Hepatocyte (in vitro differentiated cells): ENCODE data around the gene KRT85.

Experiments used
- EZH2 ChIP-seq: fragments of 200-600 bp; sonication (generic); IDR thresholded peaks from 2 replicates; pipeline ENCODE4 v1.6.1; 2016; ENCODE audit warnings: antibody characterized with exemption, mild to moderate bottlenecking, borderline replicate concordance
- EZH2phosphoT487 ChIP-seq: fragments of 200-600 bp; sonication (generic); IDR thresholded peaks from one replicate; pipeline ENCODE4 v1.6.1; 2018; ENCODE audit warnings: antibody characterized with exemption, mild to moderate bottlenecking, low read depth, moderate library complexity; ENCODE audit not compliant: unreplicated experiment, severe bottlenecking
- TF ChIP-seq, protein P1 (sequence below): fragments of 200-600 bp; sonication (generic); IDR thresholded peaks from 2 replicates; pipeline ENCODE4 v1.5.1; 2016; ENCODE audit warnings: antibody characterized with exemption, mild to moderate bottlenecking; ENCODE audit not compliant: poor library complexity

DNA sequence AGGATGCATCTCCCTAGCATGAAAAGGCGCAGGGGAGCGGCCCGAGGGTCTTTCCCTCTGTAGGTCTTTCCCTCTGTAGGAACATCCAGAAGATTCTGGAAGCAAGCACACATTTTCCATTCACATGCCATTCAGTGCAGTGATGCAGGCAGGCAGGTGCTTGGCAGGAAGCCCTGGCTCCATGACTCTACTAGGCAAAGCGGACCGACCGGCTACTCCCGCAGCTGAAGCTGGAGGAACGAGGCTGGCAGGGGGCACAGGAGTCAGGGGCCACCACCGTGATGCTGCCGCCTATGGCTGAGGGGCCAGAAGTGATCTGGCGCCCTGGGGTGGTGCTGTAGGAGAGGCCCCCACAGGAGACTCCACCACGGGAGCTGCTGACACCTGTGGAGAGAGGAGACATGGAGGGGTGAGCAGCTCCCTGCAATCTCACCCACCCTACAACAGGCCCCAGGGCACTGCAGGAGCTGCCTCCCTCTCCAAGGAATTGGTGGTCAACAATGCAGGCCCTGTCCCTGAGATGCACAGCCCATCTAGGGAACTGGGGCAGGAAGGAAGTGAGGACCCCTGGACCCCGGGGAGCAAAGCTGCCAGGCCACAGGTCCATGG, 6.5 kb downstream of the KRT85 start:
- TF ChIP-seq, protein P1, sequence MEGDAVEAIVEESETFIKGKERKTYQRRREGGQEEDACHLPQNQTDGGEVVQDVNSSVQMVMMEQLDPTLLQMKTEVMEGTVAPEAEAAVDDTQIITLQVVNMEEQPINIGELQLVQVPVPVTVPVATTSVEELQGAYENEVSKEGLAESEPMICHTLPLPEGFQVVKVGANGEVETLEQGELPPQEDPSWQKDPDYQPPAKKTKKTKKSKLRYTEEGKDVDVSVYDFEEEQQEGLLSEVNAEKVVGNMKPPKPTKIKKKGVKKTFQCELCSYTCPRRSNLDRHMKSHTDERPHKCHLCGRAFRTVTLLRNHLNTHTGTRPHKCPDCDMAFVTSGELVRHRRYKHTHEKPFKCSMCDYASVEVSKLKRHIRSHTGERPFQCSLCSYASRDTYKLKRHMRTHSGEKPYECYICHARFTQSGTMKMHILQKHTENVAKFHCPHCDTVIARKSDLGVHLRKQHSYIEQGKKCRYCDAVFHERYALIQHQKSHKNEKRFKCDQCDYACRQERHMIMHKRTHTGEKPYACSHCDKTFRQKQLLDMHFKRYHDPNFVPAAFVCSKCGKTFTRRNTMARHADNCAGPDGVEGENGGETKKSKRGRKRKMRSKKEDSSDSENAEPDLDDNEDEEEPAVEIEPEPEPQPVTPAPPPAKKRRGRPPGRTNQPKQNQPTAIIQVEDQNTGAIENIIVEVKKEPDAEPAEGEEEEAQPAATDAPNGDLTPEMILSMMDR: no peak
- no peak for TF ChIP-seq EZH2
- no peak for TF ChIP-seq EZH2phosphoT487
